Amniotic stem cell (primary cell): Measurements from ENCODE around the gene FOXD1.
"Not testable (repeated sequence)": the region's sequence is repeated elsewhere in the genome, so short reads cannot be mapped to it uniquely, and the experiment has no call there.

Experiments used
- DNase-seq: peaks from one replicate; lab custom pipeline; 2025; lab: John Stamatoyannopoulos, UW

The FOXD1 gene

GRCh38 chr5:73417303-73418034 is 31.1 kb downstream of the FOXD1 start:
- no peak for DNase-seq

GRCh38 chr5:73415617-73416016 is 33.0 kb downstream of the FOXD1 start:
- DNase-seq = no peak

DNA sequence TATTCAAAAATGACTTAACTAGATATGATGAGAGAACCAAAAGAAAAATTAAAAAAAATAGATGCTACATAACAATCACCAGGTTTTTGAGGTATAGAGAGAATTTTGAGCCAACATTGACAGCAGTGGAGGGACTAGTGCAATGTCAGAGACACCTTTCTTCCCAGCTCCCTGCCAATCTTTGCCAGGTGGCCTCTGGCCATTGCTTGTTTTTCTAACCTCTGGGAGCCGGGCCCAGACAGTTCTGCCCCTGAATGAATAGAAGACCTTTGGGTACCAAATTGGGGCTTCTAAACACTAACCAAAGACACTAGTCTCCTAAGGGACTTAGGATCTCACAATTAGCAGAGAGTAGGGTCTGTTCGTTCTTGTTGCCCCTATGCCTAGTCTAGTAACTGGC is 33.4 kb downstream of the FOXD1 start:
- no peak for DNase-seq

GRCh38 chr5:73412597-73412988 is 36.0 kb downstream of the FOXD1 start:
- no peak for DNase-seq

- DNase-seq = no peak
Observed at GRCh38 chr5:73411936-73412596, 36.5 kb downstream of the FOXD1 start.

DNA sequence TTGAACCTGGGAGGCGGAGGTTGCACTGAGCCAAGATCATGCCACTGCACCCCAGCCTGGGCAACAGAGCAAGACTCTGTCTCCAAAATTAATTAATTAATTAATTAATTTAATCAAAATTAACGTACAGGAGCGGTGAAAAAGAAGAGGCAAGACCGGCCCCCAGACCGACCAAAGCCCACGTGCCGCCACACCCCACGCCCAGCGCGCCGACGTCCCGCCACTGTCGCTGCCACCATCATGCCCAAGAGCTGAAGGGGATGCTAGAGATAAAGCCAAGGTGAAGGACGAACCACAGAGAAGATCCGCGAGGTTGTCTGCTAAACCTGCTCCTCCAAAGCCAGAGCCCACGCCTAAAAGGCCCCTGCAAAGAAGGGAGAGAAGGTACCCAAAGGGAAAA is 38.6 kb downstream of the FOXD1 start:
- DNase-seq = not testable (repeated sequence)

- DNase-seq = no peak
Observed at GRCh38 chr5:73405691-73406090, 42.9 kb downstream of the FOXD1 start.

- no peak for DNase-seq
Observed at GRCh38 chr5:73399775-73400174, 48.8 kb downstream of the FOXD1 start.
